GM12875 (cell line): ENCODE data around the gene ULK1.

ENCODE experiments used
- H3K4me3 ChIP-seq: one replicate; pipeline ENCODE4 v1.5.1; 2011; ENCODE audit warnings: low read depth, low read length, control low read depth
- TF ChIP-seq, protein P1 (sequence below): IDR thresholded peaks from 2 replicates; pipeline ENCODE4 v1.5.1; 2011; ENCODE audit warnings: low read depth, mild to moderate bottlenecking, control low read depth, inconsistent platforms, low read length, moderate library complexity, borderline replicate concordance; ENCODE audit not compliant: insufficient read depth

Gene ULK1

DNA sequence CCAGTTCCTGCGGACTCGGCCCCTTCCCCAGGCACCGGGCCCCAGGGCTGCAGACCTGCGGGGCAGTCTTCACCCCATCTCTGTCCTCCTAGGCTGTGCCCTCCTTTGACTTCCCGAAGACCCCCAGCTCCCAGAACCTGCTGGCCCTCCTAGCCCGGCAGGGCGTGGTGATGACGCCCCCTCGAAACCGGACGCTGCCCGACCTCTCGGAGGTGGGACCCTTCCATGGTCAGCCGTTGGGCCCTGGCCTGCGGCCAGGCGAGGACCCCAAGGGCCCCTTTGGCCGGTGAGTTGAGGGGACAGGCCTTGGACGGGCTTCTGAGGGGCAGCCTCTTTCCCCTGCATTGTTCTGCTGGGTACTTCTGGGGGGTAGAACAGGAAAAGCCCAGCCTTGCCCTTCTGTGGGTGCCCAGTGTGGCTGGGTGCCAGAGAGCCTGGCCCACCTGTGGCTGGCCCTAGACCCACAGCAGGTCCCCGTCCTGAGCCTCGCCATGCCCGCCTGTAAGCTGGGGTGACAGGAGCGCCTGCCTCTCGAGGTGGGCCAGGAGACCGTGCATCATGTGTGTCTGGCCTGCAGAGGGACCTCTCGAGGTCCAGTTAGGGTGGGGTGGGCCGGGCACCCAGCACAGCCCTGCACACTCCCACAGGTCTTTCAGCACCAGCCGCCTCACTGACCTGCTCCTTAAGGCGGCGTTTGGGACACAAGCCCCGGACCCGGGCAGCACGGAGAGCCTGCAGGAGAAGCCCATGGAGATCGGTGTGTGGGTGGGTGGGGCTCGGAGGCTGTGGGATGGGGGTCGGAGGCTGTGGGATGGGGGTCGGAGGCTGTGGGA lies 22.1 kb downstream of the ULK1 start:
- TF ChIP-seq, protein P1, sequence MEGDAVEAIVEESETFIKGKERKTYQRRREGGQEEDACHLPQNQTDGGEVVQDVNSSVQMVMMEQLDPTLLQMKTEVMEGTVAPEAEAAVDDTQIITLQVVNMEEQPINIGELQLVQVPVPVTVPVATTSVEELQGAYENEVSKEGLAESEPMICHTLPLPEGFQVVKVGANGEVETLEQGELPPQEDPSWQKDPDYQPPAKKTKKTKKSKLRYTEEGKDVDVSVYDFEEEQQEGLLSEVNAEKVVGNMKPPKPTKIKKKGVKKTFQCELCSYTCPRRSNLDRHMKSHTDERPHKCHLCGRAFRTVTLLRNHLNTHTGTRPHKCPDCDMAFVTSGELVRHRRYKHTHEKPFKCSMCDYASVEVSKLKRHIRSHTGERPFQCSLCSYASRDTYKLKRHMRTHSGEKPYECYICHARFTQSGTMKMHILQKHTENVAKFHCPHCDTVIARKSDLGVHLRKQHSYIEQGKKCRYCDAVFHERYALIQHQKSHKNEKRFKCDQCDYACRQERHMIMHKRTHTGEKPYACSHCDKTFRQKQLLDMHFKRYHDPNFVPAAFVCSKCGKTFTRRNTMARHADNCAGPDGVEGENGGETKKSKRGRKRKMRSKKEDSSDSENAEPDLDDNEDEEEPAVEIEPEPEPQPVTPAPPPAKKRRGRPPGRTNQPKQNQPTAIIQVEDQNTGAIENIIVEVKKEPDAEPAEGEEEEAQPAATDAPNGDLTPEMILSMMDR = no peak
- no peak overlapping the region for H3K4me3 ChIP-seq

DNA sequence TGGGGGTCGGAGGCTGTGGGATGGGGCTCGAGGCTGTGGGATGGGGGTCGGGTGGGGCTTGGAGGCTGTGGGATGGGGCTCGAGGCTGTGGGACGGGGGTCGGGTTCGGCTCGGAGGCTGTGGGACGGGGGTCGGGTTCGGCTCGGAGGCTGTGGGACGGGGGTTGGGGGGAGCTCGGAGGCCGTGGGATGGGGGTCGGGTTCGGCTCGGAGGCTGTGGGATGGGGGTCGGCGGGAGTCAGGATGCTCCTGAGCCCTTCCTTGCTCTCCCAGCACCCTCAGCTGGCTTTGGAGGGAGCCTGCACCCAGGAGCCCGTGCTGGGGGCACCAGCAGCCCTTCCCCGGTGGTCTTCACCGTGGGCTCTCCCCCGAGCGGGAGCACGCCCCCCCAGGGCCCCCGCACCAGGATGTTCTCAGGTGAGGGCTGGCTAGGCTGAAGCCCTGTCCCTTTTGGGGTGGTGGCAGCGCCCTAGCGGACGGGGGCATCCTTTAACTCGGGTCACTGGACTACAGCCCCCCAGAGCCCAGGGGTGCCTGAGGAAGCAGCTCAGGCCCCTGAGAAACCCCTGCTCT lies 22.8 kb downstream of the ULK1 start:
- TF ChIP-seq, protein P1 = no peak
- H3K4me3 ChIP-seq = no peak overlapping the region

DNA sequence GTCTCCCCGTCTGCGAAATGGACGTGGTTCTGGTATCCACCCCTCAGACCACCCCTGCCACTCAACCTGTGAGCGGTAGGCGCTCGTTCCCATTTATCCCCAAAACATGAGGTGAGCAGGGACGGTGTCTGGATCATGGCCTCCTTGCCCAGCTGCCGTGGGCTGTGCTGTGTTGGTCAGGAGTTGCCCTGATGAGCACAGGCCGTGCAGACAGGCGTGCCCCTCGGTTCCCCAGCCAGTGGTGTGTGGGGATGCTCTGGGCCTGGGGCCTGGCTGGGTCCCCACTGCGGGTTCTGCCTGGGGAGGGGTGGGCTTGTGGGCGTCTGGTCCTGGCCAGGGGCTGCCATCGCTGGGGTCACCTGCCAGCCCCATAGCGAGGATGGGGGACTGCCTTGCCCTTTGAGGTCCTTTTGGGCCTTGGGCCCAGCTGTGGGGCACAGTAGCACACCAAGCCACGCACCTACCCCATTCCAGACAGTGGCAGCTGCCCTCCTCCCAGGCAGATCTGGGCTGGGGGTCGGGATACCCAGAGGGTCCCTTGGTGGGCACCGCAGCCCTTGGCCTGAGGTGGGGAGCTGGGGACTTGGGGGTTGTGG lies 23.4 kb downstream of the ULK1 start:
- H3K4me3 ChIP-seq = no peak overlapping the region
- TF ChIP-seq, protein P1 = no peak

DNA sequence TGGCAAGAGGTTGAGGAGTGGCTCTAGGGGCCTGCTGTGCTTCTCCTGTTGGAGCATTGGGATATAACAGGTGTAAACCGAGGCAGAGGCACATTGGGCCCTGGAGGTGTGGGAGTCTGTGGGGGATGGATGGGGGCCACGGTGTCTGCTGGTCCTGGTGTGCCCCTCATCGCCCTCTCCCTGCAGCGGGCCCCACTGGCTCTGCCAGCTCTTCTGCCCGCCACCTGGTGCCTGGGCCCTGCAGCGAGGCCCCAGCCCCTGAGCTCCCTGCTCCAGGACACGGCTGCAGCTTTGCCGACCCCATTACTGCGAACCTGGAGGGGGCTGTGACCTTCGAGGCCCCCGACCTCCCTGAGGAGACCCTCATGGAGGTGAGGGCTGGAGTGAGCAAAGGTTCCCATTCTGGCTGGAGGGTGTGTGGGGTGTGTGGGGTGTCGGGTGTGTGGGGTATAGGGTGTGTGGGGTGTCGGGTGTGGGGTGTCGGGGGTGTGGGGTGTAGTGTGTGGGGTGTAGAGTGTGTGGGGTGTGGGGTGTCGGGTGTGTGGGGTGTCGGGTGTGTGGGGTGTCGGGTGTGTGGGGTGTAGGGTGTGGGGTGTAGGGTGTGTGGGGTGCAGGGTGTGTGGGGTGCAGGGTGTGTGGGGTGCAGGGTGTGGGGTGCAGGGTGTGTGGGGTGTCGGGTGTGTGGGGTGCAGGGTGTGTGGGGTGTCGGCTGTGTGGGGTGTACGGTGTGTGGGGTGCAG lies 24.1 kb downstream of the ULK1 start:
- TF ChIP-seq, protein P1 = no peak
- no peak overlapping the region for H3K4me3 ChIP-seq

DNA sequence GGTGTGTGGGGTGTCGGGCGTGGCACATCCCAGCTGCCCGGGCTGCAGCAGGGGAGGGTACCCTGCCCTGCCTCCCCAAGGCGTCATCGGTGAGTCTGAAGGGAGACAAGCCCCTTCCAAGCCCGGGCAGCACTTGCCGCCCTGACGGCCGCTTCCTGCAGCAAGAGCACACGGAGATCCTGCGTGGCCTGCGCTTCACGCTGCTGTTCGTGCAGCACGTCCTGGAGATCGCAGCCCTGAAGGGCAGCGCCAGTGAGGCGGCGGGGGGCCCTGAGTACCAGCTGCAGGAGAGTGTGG lies 24.6 kb downstream of the ULK1 start:
- no peak overlapping the region for H3K4me3 ChIP-seq
- TF ChIP-seq, protein P1 = no peak

DNA sequence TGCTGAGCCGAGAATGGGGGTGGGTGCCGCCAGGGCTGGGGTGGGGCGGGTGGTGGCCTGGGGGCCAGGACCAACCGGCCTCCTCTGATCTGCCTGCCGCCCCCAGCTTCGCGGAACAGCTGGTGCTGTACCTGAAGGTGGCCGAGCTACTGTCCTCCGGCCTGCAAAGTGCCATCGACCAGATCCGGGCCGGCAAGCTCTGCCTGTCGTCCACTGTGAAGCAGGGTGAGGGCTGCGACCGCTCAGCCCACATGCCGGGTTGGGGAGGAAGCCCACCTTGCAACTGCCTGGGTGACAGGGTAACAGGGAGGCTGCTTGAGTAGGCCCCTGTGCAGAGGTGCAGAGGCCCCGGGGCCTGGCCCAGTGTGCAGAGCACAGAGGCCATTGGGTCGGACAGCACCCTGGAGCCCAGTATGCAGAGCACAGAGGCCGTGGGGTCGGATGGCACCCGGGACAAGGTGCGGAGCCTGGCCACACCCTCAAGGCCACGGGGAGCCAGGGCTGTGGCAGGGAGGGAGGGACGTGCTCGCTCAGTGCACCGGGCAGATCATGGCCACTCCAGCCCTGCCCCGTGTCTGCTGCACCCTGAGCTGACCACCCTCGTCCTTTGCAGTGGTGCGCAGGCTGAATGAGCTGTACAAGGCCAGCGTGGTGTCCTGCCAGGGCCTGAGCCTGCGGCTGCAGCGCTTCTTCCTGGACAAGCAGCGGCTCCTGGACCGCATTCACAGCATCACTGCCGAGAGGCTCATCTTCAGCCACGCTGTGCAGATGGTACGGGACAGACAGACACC lies 25.1 kb downstream of the ULK1 start:
- TF ChIP-seq, protein P1 = no peak
- no peak overlapping the region for H3K4me3 ChIP-seq
